EL (cell line): ENCODE measurements around the gene SNAPC2.
"Not testable (repeated sequence)": the region's sequence is repeated elsewhere in the genome, so short reads cannot be mapped to it uniquely, and the experiment has no call there.

Experiments
- DNase-seq: peaks from one replicate; pipeline ENCODE4 v3.0.0-alpha.2; 2016

The SNAPC2 gene

GRCh38 chr19:7910321-7911161 is 9.6 kb upstream of the SNAPC2 start:
- DNase-seq: no peak

GRCh38 chr19:7911508-7912143 is 8.5 kb upstream of the SNAPC2 start:
- DNase-seq: no peak

GRCh38 chr19:7912144-7912696 is 7.9 kb upstream of the SNAPC2 start:
- no peak for DNase-seq

GRCh38 chr19:7912697-7913564 is 7.2 kb upstream of the SNAPC2 start:
- no peak for DNase-seq

GRCh38 chr19:7913652-7914051 is 6.5 kb upstream of the SNAPC2 start:
- no peak for DNase-seq

- no peak for DNase-seq
Measured at GRCh38 chr19:7914099-7914498, 6.0 kb upstream of the SNAPC2 start.

- no peak for DNase-seq
Measured at GRCh38 chr19:7914598-7915045, 5.5 kb upstream of the SNAPC2 start, which contains the start of gene TGFBR3L. TSS of gene TGFBR3L (plus strand) at chr19:7914830.

GRCh38 chr19:7915250-7916102 is 4.7 kb upstream of the SNAPC2 start:
- no peak for DNase-seq

GRCh38 chr19:7916103-7916954 is 3.8 kb upstream of the SNAPC2 start:
- DNase-seq: peak; percentile 32

- DNase-seq: peak; percentile 22
Measured at GRCh38 chr19:7916955-7917266, 3.2 kb upstream of the SNAPC2 start.

- peak; percentile 62 for DNase-seq
Measured at GRCh38 chr19:7917267-7918061, 2.7 kb upstream of the SNAPC2 start.

GRCh38 chr19:7918062-7918614 is 2.0 kb upstream of the SNAPC2 start:
- DNase-seq: not testable (repeated sequence)

- no peak for DNase-seq
Measured at GRCh38 chr19:7918615-7919421, 1.3 kb upstream of the SNAPC2 start.

GRCh38 chr19:7920519-7921301 is 572 bp downstream of the SNAPC2 start:
- peak; percentile 97 for DNase-seq

GRCh38 chr19:7921302-7921966 is 1.3 kb downstream of the SNAPC2 start:
- DNase-seq: no peak

GRCh38 chr19:7921967-7922835 is 2.1 kb downstream of the SNAPC2 start:
- no peak for DNase-seq

GRCh38 chr19:7922836-7923195 is 2.7 kb downstream of the SNAPC2 start:
- DNase-seq: no peak
